Karpas-422 (cell line): Measurements from ENCODE around the gene TLE1. TPM values are rescaled to one million over a fixed set of nuclear protein-coding genes. Genes with fewer than 3 reads are reported as not detected.

ENCODE experiments used
- DNase-seq: peaks from one replicate; pipeline ENCODE4 v3.0.0-alpha.2; 2015
- H2AFZ ChIP-seq: fragments of 200-600 bp; sonication (generic); 2 replicates; pipeline ENCODE4 v1.6.1; 2014; ENCODE audit warnings: antibody characterized with exemption, low read length, mixed read lengths
- H3K27ac ChIP-seq: fragments of 200-600 bp; sonication (generic); 2 replicates; pipeline ENCODE4 v1.5.1; 2014; ENCODE audit warnings: mild to moderate bottlenecking, low read length, moderate library complexity
- H3K27me3 ChIP-seq: fragments of 200-600 bp; sonication (generic); 2 replicates; pipeline ENCODE4 v1.6.1; 2014; ENCODE audit warnings: low read length, mixed read lengths
- H3K36me3 ChIP-seq: fragments of 200-600 bp; sonication (generic); 2 replicates; pipeline ENCODE4 v1.6.1; 2014; ENCODE audit warnings: low read length, mixed read lengths; ENCODE audit not compliant: insufficient read depth
- H3K4me1 ChIP-seq: fragments of 200-600 bp; sonication (generic); 2 replicates; pipeline ENCODE4 v1.6.1; 2014; ENCODE audit warnings: mild to moderate bottlenecking, low read length, mixed read lengths
- H3K4me2 ChIP-seq: fragments of 200-600 bp; sonication (generic); 2 replicates; pipeline ENCODE4 v1.6.1; 2014; ENCODE audit warnings: low read length, low read depth, mild to moderate bottlenecking; ENCODE audit not compliant: poor library complexity, severe bottlenecking
- H3K4me3 ChIP-seq: fragments of 200-600 bp; sonication (generic); 2 replicates; pipeline ENCODE4 v1.5.1; 2014; ENCODE audit warnings: mild to moderate bottlenecking, antibody characterized with exemption, low read length, mixed read lengths
- H3K79me2 ChIP-seq: fragments of 200-600 bp; sonication (generic); 2 replicates; pipeline ENCODE4 v1.6.1; 2014; ENCODE audit warnings: mild to moderate bottlenecking, low read length, mixed read lengths
- H3K9ac ChIP-seq: fragments of 200-600 bp; sonication (generic); 2 replicates; pipeline ENCODE4 v1.6.0; 2014; ENCODE audit warnings: low read length
- H3K9me2 ChIP-seq: fragments of 200-600 bp; sonication (generic), shearing (Covaris generic); replicated peaks from 2 replicates; pipeline ENCODE4 v1.6.0; 2014; ENCODE audit warnings: mild to moderate bottlenecking, low read length, moderate library complexity; ENCODE audit not compliant: insufficient read depth
- H3K9me3 ChIP-seq: fragments of 300-700, 200-600 bp; sonication (generic); 2 replicates; pipeline ENCODE4 v1.6.1; 2014; ENCODE audit warnings: low read length, mixed read lengths
- H4K20me1 ChIP-seq: fragments of 200-600 bp; sonication (generic); 2 replicates; pipeline ENCODE4 v1.6.1; 2014; ENCODE audit warnings: mild to moderate bottlenecking, antibody characterized with exemption, low read length, low read depth; ENCODE audit not compliant: insufficient read depth
- total RNA-seq: library from RNA; depleted of rRNA; stranded (reverse); fragments of >200 nt; shearing (Covaris generic); gene quantifications from 2 replicates; pipeline ENCODE4 v1.2.3, GENCODE V29; 2014; ENCODE audit warnings: low replicate concordance

The TLE1 gene
- total RNA-seq, 1 experiment from 2014 or later: not detected

DNA sequence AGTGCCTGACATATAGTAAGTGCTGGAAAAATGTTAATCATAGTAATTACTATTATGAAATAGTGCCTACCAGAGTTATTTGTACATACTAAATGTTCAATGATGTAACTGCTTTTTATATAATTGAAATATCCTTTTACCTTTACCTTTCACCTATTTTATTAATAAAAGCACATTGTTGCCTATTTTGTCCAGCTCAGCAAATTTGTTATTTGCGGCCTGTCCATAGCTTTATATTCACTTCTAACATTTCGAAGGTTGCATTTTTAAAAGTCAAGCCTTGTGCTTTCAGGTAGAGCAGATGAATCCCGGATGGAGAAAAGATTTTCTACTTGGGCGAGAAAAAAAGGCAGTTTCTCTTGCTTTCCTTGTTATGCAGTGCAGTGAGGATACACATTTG, 119.3 kb downstream of the TLE1 start:
- Histone ChIP-seq H3K27me3 (no peaks in the 10 kb centered on the region), H3K9ac (no peak overlapping the region), H3K9me3 (peaks cover 8% of the 10 kb centered on the region; the same call in 1 of the 2 replicates), H3K79me2 (no peaks in the 10 kb centered on the region), H4K20me1 (no peaks in the 10 kb centered on the region), H3K4me1 (no peaks in the 10 kb centered on the region), H2AFZ (no peak overlapping the region), H3K36me3 (no peaks in the 10 kb centered on the region), H3K4me3 (no peak overlapping the region), H3K27ac (no peak overlapping the region), H3K9me2 (no peaks in the 10 kb centered on the region), H3K4me2 (no peak overlapping the region)
- DNase-seq: no peak

DNA sequence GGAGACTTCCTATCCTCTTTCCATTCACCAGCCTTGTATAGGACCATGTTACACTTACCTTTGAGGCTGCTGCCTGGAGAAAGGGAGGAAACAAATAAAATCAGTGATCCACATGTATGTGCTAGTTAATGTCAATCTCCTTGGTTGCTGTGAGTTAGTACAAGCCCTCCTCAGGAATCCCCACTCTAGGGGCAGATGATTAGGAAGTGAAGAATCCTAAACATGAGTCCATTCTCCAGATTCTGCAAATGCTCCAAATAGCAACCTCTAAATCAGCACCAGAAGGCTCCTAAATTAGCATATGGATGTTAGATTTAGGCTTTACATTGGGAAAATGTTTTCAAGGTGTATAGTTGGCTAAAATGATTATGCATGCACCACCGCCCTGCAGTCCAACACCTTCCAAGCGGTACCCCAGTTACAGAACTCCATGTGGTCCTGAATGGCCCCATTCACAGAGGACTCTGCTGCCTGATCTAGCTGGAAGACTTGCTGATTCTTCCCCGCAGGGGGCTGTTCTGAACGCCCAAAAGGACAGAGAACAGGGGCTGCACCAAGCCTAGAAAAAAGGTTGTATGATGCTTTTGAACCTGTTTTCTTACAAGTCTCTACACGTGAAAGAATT, 123.2 kb downstream of the TLE1 start:
- Histone ChIP-seq H3K4me1 (no peaks in the 10 kb centered on the region), H3K9ac (no peak overlapping the region), H3K9me2 (no peaks in the 10 kb centered on the region), H3K27me3 (no peaks in the 10 kb centered on the region), H3K79me2 (no peaks in the 10 kb centered on the region), H3K9me3 (no peaks in the 10 kb centered on the region; the same call in 1 of the 2 replicates), H3K4me3 (no peak overlapping the region), H2AFZ (no peak overlapping the region), H3K4me2 (no peak overlapping the region), H3K27ac (no peak overlapping the region), H4K20me1 (no peaks in the 10 kb centered on the region), H3K36me3 (no peaks in the 10 kb centered on the region)
- DNase-seq: no peak

DNA sequence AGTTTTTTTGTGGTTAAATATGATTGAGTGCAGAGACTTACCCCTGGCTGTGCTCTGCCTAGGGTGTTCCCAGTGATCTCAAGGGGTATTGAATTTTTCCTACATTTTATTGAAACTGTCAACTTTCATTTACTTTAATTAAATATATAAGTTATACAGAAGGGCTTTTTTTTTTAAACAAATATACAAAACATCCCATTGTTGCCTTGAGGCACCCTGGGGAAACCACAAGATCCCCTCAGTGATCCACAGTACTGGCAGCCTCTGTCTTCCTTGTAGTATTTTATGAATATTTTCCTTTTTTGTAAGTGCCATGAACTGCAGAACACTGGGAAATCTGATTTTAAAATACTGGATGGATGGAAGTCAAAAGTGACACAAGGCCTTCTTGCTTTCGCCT, 123.7 kb downstream of the TLE1 start:
- H3K27me3 ChIP-seq: no peaks in the 10 kb centered on the region
- no peak overlapping the region for H3K4me2 ChIP-seq
- no peaks in the 10 kb centered on the region for H3K36me3 ChIP-seq
- no peaks in the 10 kb centered on the region for H3K4me1 ChIP-seq
- no peak for DNase-seq
- no peak overlapping the region for H3K27ac ChIP-seq
- no peaks in the 10 kb centered on the region; the same call in 1 of the 2 replicates for H3K9me3 ChIP-seq
- no peaks in the 10 kb centered on the region for H3K79me2 ChIP-seq
- H3K9me2 ChIP-seq: no peaks in the 10 kb centered on the region
- no peak overlapping the region for H3K4me3 ChIP-seq
- no peak overlapping the region for H2AFZ ChIP-seq
- H4K20me1 ChIP-seq: no peaks in the 10 kb centered on the region
- H3K9ac ChIP-seq: no peak overlapping the region

DNA sequence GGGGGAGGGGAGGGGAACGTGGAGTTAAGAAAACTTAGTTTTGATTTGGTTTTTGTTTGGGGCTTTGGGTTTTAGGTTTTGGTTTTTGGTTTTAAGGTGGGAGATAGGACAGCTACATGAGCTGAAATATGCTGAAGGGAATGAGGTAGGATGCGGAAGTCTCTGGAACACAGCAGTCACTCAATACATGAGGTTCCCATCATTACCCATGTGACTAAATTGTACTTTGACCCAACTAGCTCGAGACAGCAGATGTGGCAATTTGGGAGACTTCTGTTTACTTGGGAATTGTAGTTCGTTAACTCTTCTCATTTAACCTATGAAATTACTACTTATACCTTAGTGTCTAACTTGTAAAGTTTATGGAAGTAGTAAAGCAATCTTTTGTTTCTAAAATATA, 124.2 kb downstream of the TLE1 start:
- Histone ChIP-seq H4K20me1 (no peaks in the 10 kb centered on the region), H3K36me3 (no peaks in the 10 kb centered on the region)

DNA sequence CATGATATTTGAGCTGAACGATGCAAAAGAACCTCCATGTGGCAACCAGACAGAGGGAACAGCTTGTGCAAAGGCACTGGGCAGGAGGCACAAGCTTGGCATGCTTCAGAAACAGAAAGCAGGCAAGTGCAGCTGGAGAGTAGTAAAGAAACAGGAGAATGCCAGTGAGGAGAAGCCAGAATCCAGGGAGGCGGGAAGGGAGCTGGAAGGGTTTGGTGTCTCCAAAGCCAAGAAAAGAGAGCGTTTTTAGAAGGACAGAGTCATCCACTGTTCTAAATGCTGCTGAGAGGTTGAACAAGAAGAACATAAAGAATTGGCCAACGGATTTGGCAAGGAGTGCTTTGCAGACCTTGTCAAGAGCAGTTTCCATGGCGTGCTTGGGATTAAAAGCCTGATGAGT, 124.7 kb downstream of the TLE1 start:
- no peaks in the 10 kb centered on the region; the same call in 1 of the 2 replicates for H3K9me3 ChIP-seq

More for the DNA sequence above, 124.2 kb downstream of the TLE1 start:
- Histone ChIP-seq H3K27me3 (no peaks in the 10 kb centered on the region), H3K4me3 (no peak overlapping the region), H3K4me2 (no peak overlapping the region), H3K9ac (no peak overlapping the region), H3K27ac (no peak overlapping the region), H3K79me2 (no peaks in the 10 kb centered on the region), H3K4me1 (no peaks in the 10 kb centered on the region), H3K9me2 (no peaks in the 10 kb centered on the region), H2AFZ (no peak overlapping the region), H3K9me3 (no peaks in the 10 kb centered on the region; the same call in 1 of the 2 replicates)
- no peak for DNase-seq

DNA sequence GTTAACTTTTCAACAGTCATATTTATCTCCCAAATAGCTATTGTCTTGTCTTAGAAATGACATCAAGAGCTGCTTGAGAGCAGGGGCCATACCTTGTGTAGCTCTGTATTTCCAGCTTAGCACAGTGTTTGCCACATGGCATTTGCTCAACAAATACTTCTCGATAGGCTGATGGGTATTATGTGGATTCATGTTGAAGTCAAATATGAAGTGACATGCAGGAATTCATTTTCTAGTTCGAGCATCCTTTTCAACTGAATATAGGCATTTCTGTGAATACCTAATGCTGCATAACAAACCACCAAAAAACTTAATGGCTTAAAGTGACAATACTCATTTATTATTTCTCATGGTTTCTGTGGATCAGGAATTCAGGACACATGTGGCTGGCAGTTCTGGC, 125.6 kb downstream of the TLE1 start:
- H3K79me2 ChIP-seq: no peaks in the 10 kb centered on the region
- no peaks in the 10 kb centered on the region for H3K27me3 ChIP-seq
- no peak for DNase-seq
- H3K36me3 ChIP-seq: no peaks in the 10 kb centered on the region
- H4K20me1 ChIP-seq: no peaks in the 10 kb centered on the region
- no peak overlapping the region for H2AFZ ChIP-seq
- H3K9me2 ChIP-seq: no peaks in the 10 kb centered on the region
- no peak overlapping the region for H3K4me2 ChIP-seq
- no peak overlapping the region for H3K27ac ChIP-seq
- H3K9ac ChIP-seq: no peak overlapping the region
- no peaks in the 10 kb centered on the region; the same call in 1 of the 2 replicates for H3K9me3 ChIP-seq
- H3K4me1 ChIP-seq: no peaks in the 10 kb centered on the region
- no peak overlapping the region for H3K4me3 ChIP-seq

More for the DNA sequence above, 124.7 kb downstream of the TLE1 start:
- Histone ChIP-seq H3K27me3 (no peaks in the 10 kb centered on the region), H2AFZ (no peak overlapping the region), H3K9ac (no peak overlapping the region), H3K9me2 (no peaks in the 10 kb centered on the region), H3K4me3 (no peak overlapping the region), H3K36me3 (no peaks in the 10 kb centered on the region), H3K4me1 (no peaks in the 10 kb centered on the region), H3K79me2 (no peaks in the 10 kb centered on the region), H3K27ac (no peak overlapping the region), H4K20me1 (no peaks in the 10 kb centered on the region), H3K4me2 (no peak overlapping the region)
- no peak for DNase-seq

DNA sequence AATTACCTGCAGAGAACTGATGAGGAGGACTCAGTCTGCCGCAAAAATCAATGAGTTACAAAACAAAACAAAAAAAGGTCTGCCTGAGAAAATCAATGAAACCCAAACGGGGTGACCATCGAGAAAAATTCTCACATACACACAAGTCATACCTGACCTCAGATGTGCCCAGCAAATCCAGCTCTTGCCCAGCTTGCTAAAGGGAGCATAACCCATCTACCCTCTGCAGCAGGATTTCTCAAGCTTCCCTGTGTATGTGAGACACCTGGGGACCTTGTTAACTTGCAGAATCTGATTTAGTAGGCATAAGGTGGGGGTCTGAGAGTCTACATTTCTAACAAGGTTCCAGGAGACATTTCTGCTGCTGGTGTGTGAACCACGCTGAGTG, 126.3 kb downstream of the TLE1 start:
- no peak overlapping the region for H3K4me2 ChIP-seq
- no peak overlapping the region for H3K27ac ChIP-seq
- no peak overlapping the region for H2AFZ ChIP-seq
- no peak for DNase-seq
- H3K9me3 ChIP-seq: no peaks in the 10 kb centered on the region; the same call in 1 of the 2 replicates
- H3K9ac ChIP-seq: no peak overlapping the region
- H3K4me3 ChIP-seq: no peak overlapping the region
- H3K36me3 ChIP-seq: no peaks in the 10 kb centered on the region
- no peaks in the 10 kb centered on the region for H4K20me1 ChIP-seq
- no peaks in the 10 kb centered on the region for H3K27me3 ChIP-seq
- no peaks in the 10 kb centered on the region for H3K79me2 ChIP-seq
- no peaks in the 10 kb centered on the region for H3K9me2 ChIP-seq
- H3K4me1 ChIP-seq: no peaks in the 10 kb centered on the region

DNA sequence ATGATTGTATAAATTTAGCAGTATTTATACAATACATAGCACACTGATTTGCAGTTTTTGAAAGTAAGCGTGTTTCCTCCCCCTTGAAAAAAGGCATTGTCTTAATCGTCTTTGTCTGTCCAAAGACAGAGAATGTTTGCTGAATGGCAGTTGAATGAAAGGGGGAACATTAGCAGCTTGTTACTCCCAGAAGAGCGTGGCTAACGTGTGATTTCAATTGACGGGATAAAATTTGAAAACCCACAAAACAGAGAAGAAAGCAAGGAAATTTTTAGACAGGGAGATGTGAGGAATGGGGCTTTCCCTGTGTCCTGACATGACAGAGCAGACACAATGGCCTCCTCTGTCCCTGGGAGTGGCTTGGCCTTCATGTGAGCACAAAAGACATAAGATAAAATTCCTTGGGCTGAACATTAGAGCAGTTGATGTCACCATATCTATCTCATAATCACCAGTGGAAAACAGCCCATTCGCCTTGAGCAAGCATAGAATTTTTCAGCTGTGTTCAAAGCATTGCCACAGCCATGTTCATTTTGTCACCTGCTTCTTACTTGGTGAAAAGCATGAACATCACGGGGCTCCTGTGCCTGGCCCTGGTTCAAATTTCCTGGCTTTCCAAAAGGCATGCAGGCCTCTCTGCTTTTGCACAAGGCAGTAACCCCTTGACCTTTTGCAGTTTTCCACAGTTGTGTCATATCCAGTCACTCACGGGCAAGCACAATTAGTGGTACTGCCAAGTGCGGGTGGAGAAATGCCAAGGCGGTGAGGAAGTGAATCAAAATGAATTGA, 126.9 kb downstream of the TLE1 start:
- no peaks in the 10 kb centered on the region; the same call in 1 of the 2 replicates for H3K9me3 ChIP-seq
- H3K9ac ChIP-seq: no peak overlapping the region
- no peaks in the 10 kb centered on the region for H3K27me3 ChIP-seq
- H3K4me2 ChIP-seq: no peak overlapping the region
- no peaks in the 10 kb centered on the region for H3K4me1 ChIP-seq
- H3K27ac ChIP-seq: no peak overlapping the region
- no peak for DNase-seq
- H4K20me1 ChIP-seq: no peaks in the 10 kb centered on the region
- H2AFZ ChIP-seq: no peak overlapping the region
- no peak overlapping the region for H3K4me3 ChIP-seq
- no peaks in the 10 kb centered on the region for H3K9me2 ChIP-seq
- no peaks in the 10 kb centered on the region for H3K36me3 ChIP-seq
- no peaks in the 10 kb centered on the region for H3K79me2 ChIP-seq
